IPS DF 6.9 (cell line): ENCODE data around the gene KIAA0319L.

ENCODE experiments used
- DNase-seq: peaks from one replicate; pipeline ENCODE4 v3.0.0-alpha.2; 2013; ENCODE audit warnings: low read depth, low spot score
- H3K27ac ChIP-seq: one replicate; pipeline ENCODE4 v1.5.1; 2013; ENCODE audit warnings: low read length, control low read depth
- H3K27me3 ChIP-seq: 2 replicates; pipeline ENCODE4 v1.6.1; 2013; ENCODE audit warnings: mild to moderate bottlenecking, low read length; ENCODE audit not compliant: control insufficient read depth, insufficient read depth
- H3K36me3 ChIP-seq: 2 replicates; pipeline ENCODE4 v1.6.1; 2013; ENCODE audit warnings: low read length; ENCODE audit not compliant: control insufficient read depth, insufficient read depth
- H3K4me1 ChIP-seq: 2 replicates; pipeline ENCODE4 v1.6.1; 2013; ENCODE audit warnings: low read length; ENCODE audit not compliant: control insufficient read depth, insufficient read depth
- H3K4me3 ChIP-seq: 2 replicates; pipeline ENCODE4 v1.5.1; 2013; ENCODE audit warnings: mild to moderate bottlenecking, low read length
- H3K9me3 ChIP-seq: 2 replicates; pipeline ENCODE4 v1.6.1; 2013; ENCODE audit warnings: low read length, inconsistent platforms; ENCODE audit not compliant: control insufficient read depth, insufficient read depth
- WGBS: extraction: QIAGEN DNeasy Blood & Tissue Kit; methylation state at CpG from one replicate; pipeline ENCODE4 v1.1.7; 2013; ENCODE audit warnings: mixed read lengths, missing lambda C conversion rate; ENCODE audit not compliant: insufficient read length, insufficient coverage; 5-methylcytosine and 5-hydroxymethylcytosine counted together

The KIAA0319L gene

GRCh38 chr1:35556484-35557117, 602 bp downstream of the KIAA0319L start:
- DNase-seq: no peak
- Histone ChIP-seq H3K36me3 (peaks cover 14% of the 10 kb centered on the region), H3K4me3 (peak overlapping the region; percentile 87), H3K9me3 (no peaks in the 10 kb centered on the region), H3K27ac (no peak overlapping the region), H3K4me1 (peaks cover 3% of the 10 kb centered on the region; the same call in 1 of the 2 replicates), H3K27me3 (no peaks in the 10 kb centered on the region)
- no CpG with 5 or more reads among the region's 17 CpGs for WGBS

GRCh38 chr1:35555601-35556477, 1.4 kb downstream of the KIAA0319L start:
- H3K27ac ChIP-seq: no peak overlapping the region
- peaks cover 3% of the 10 kb centered on the region; the same call in 1 of the 2 replicates for H3K4me1 ChIP-seq

GRCh38 chr1:35555212-35555584, 2.0 kb downstream of the KIAA0319L start:
- DNase-seq: no peak
- Histone ChIP-seq H3K27ac (no peak overlapping the region), H3K9me3 (no peaks in the 10 kb centered on the region), H3K4me3 (no peak overlapping the region), H3K4me1 (peaks cover 3% of the 10 kb centered on the region; the same call in 1 of the 2 replicates), H3K27me3 (no peaks in the 10 kb centered on the region), H3K36me3 (no peaks in the 10 kb centered on the region)
- no CpG with 5 or more reads among the region's 4 CpGs for WGBS

More at GRCh38 chr1:35555601-35556477, 1.4 kb downstream of the KIAA0319L start:
- no peak for DNase-seq
- Histone ChIP-seq H3K27me3 (no peaks in the 10 kb centered on the region), H3K4me3 (no peak overlapping the region), H3K9me3 (no peaks in the 10 kb centered on the region), H3K36me3 (peaks cover 6% of the 10 kb centered on the region; the same call in 1 of the 2 replicates)
- no CpG with 5 or more reads among the region's 10 CpGs for WGBS

- H3K4me3 ChIP-seq: no peak overlapping the region
- H3K9me3 ChIP-seq: no peaks in the 10 kb centered on the region
- H3K27me3 ChIP-seq: no peaks in the 10 kb centered on the region
- WGBS: no CpG with 5 or more reads among the region's 7 CpGs
- H3K36me3 ChIP-seq: no peaks in the 10 kb centered on the region
- DNase-seq: no peak
- no peak overlapping the region for H3K27ac ChIP-seq
- H3K4me1 ChIP-seq: peaks cover 3% of the 10 kb centered on the region; the same call in 1 of the 2 replicates
Observed at GRCh38 chr1:35554266-35555211, 2.7 kb downstream of the KIAA0319L start.

GRCh38 chr1:35553851-35554250, 3.4 kb downstream of the KIAA0319L start:
- DNase-seq: no peak
- no peak overlapping the region for H3K4me3 ChIP-seq
- peaks cover 3% of the 10 kb centered on the region; the same call in 1 of the 2 replicates for H3K4me1 ChIP-seq
- no peaks in the 10 kb centered on the region for H3K27me3 ChIP-seq
- no CpG with 5 or more reads among the region's 2 CpGs for whole genome bisulfite sequencing
- no peak overlapping the region for H3K27ac ChIP-seq
- H3K36me3 ChIP-seq: no peaks in the 10 kb centered on the region
- H3K9me3 ChIP-seq: no peaks in the 10 kb centered on the region

- H3K27ac ChIP-seq: no peak overlapping the region
- WGBS: no CpG with 5 or more reads among the region's 1 CpG
- DNase-seq: no peak
- no peaks in the 10 kb centered on the region for H3K9me3 ChIP-seq
- H3K4me3 ChIP-seq: no peak overlapping the region
- H3K4me1 ChIP-seq: no peaks in the 10 kb centered on the region
- H3K27me3 ChIP-seq: no peaks in the 10 kb centered on the region
- no peaks in the 10 kb centered on the region; the same call in 1 of the 2 replicates for H3K36me3 ChIP-seq
Observed at GRCh38 chr1:35546614-35547013, 10.6 kb downstream of the KIAA0319L start.

GRCh38 chr1:35544976-35545375, 12.2 kb downstream of the KIAA0319L start:
- Histone ChIP-seq H3K4me3 (no peak overlapping the region), H3K36me3 (no peaks in the 10 kb centered on the region; the same call in 1 of the 2 replicates), H3K27ac (no peak overlapping the region), H3K9me3 (no peaks in the 10 kb centered on the region), H3K27me3 (no peaks in the 10 kb centered on the region), H3K4me1 (no peaks in the 10 kb centered on the region)
- peak; percentile 58 for DNase-seq
- no CpG with 5 or more reads among the region's 3 CpGs for WGBS

GRCh38 chr1:35539824-35540261, 17.4 kb downstream of the KIAA0319L start:
- Histone ChIP-seq H3K4me3 (no peak overlapping the region), H3K27ac (no peak overlapping the region), H3K36me3 (no peaks in the 10 kb centered on the region; the same call in 1 of the 2 replicates), H3K4me1 (peaks cover 2% of the 10 kb centered on the region; the same call in 1 of the 2 replicates), H3K9me3 (no peaks in the 10 kb centered on the region), H3K27me3 (no peaks in the 10 kb centered on the region)
- no peak for DNase-seq
- WGBS: no CpG with 5 or more reads among the region's 1 CpG

- WGBS: no CpG with 5 or more reads among the region's 6 CpGs
- H3K9me3 ChIP-seq: no peaks in the 10 kb centered on the region
- no peak for DNase-seq
- no peaks in the 10 kb centered on the region; the same call in 1 of the 2 replicates for H3K36me3 ChIP-seq
- H3K27me3 ChIP-seq: no peaks in the 10 kb centered on the region
- H3K4me1 ChIP-seq: peaks cover 2% of the 10 kb centered on the region; the same call in 1 of the 2 replicates
- H3K4me3 ChIP-seq: no peak overlapping the region
- H3K27ac ChIP-seq: no peak overlapping the region
Observed at GRCh38 chr1:35539073-35539823, 18.0 kb downstream of the KIAA0319L start.
